SJCRH30 (cell line): ENCODE results near the gene IER2. TPM values are rescaled to one million over a fixed set of nuclear protein-coding genes. Genes with fewer than 3 reads are reported as not detected.

Experiments used
- DNase-seq, 2 experiments: peaks; one replicate each; pipeline ENCODE4 v3.0.0-alpha.2; 2015 to 2020
- H3K27ac ChIP-seq: fragments of 250-450 bp; sonication (Bioruptor Pico); 2 replicates; pipeline ENCODE4 v1.5.1; 2020; ENCODE audit warnings: mild to moderate bottlenecking, moderate library complexity
- H3K27me3 ChIP-seq: fragments of 250-450 bp; sonication (Bioruptor Pico); 2 replicates; pipeline ENCODE4 v1.5.1; 2020; ENCODE audit warnings: mild to moderate bottlenecking, moderate library complexity
- H3K36me3 ChIP-seq: fragments of 250-450 bp; sonication (Bioruptor Pico); 2 replicates; pipeline ENCODE4 v1.5.1; 2020; ENCODE audit warnings: mild to moderate bottlenecking, moderate library complexity
- H3K4me1 ChIP-seq: fragments of 250-450 bp; sonication (Bioruptor Pico); 2 replicates; pipeline ENCODE4 v1.5.1; 2020; ENCODE audit warnings: mild to moderate bottlenecking, moderate library complexity
- H3K4me3 ChIP-seq: fragments of 250-450 bp; sonication (Bioruptor Pico); 2 replicates; pipeline ENCODE4 v1.5.1; 2020; ENCODE audit warnings: mild to moderate bottlenecking, moderate library complexity
- H3K9me3 ChIP-seq: fragments of 250-450 bp; sonication (Bioruptor Pico); replicated peaks from 2 replicates; pipeline ENCODE4 v1.5.1; 2020; ENCODE audit warnings: mild to moderate bottlenecking, moderate library complexity
- total RNA-seq: library from RNA; depleted of rRNA; stranded (reverse); fragments of >200 nt; shearing (Covaris generic); gene quantifications from 2 replicates; pipeline ENCODE4 v1.2.3, GENCODE V29; 2014; rRNA removed

The IER2 gene
- 30.2 and 31.7 TPM in 2 replicates for total RNA-seq

GRCh38 chr19:13150187-13150930, at the start of gene IER2, which contains the start of gene STX10:
Gene IER2 (plus strand): TSS chr19:13150411. CDS start chr19:13153187, 2,776 bp downstream.
Gene STX10 (minus strand): TSS chr19:13150375. CDS start chr19:13150173, 202 bp downstream.
- H3K27me3 ChIP-seq, result no peaks in the 10 kb centered on the region
- H3K27ac ChIP-seq, result peak within 1 kb of the TSS; percentile 56
- no peaks in the 10 kb centered on the region for H3K9me3 ChIP-seq
- H3K4me3 ChIP-seq, result peak within 1 kb of the TSS; percentile 75
- peaks cover 3% of the 10 kb centered on the region; the same call in 1 of the 2 replicates for H3K4me1 ChIP-seq
- H3K36me3 ChIP-seq, result peaks cover 3% of the 10 kb centered on the region; the same call in 1 of the 2 replicates
- peak; percentile 96 for DNase-seq

GRCh38 chr19:13100841-13101589, 49.2 kb upstream of the IER2 start:
- no peak overlapping the region for H3K27ac ChIP-seq
- no peaks in the 10 kb centered on the region for H3K27me3 ChIP-seq
- no peaks in the 10 kb centered on the region for H3K4me1 ChIP-seq
- peak in 1 of 2 experiments; percentile 44 for DNase-seq
- no peaks in the 10 kb centered on the region for H3K36me3 ChIP-seq
- no peaks in the 10 kb centered on the region for H3K9me3 ChIP-seq
- H3K4me3 ChIP-seq, result no peak overlapping the region

- Histone ChIP-seq H3K27me3 (no peaks in the 10 kb centered on the region), H3K4me3 (no peak overlapping the region), H3K4me1 (no peaks in the 10 kb centered on the region), H3K36me3 (no peaks in the 10 kb centered on the region), H3K27ac (no peak overlapping the region), H3K9me3 (no peaks in the 10 kb centered on the region)
- DNase-seq, result no peak
Observed at GRCh38 chr19:13101590-13102415, 48.4 kb upstream of the IER2 start.

GRCh38 chr19:13102416-13102665, 47.9 kb upstream of the IER2 start:
- no peaks in the 10 kb centered on the region for H3K27me3 ChIP-seq
- DNase-seq, result no peak
- no peaks in the 10 kb centered on the region for H3K9me3 ChIP-seq
- no peak overlapping the region for H3K4me3 ChIP-seq
- H3K4me1 ChIP-seq, result no peaks in the 10 kb centered on the region
- no peak overlapping the region for H3K27ac ChIP-seq
- H3K36me3 ChIP-seq, result peaks cover 4% of the 10 kb centered on the region; the same call in 1 of the 2 replicates

GRCh38 chr19:13102666-13103580, 47.3 kb upstream of the IER2 start, which contains the start of gene LYL1:
Gene LYL1 (minus strand): TSS chr19:13102858. CDS start chr19:13101171, 1,687 bp downstream.
- Histone ChIP-seq H3K9me3 (no peaks in the 10 kb centered on the region), H3K36me3 (peaks cover 8% of the 10 kb centered on the region), H3K27me3 (no peaks in the 10 kb centered on the region), H3K4me3 (no peak within 1 kb of the TSS), H3K27ac (no peak within 1 kb of the TSS), H3K4me1 (no peaks in the 10 kb centered on the region)
- DNase-seq, result no peak

GRCh38 chr19:13103581-13104359, 46.4 kb upstream of the IER2 start:
- H3K27ac ChIP-seq, result no peak overlapping the region

GRCh38 chr19:13104360-13104847, 45.8 kb upstream of the IER2 start:
- Histone ChIP-seq H3K9me3 (no peaks in the 10 kb centered on the region), H3K36me3 (peaks cover 21% of the 10 kb centered on the region), H3K27me3 (no peaks in the 10 kb centered on the region), H3K27ac (no peak overlapping the region), H3K4me3 (no peak overlapping the region), H3K4me1 (no peaks in the 10 kb centered on the region)
- DNase-seq, result no peak

More at GRCh38 chr19:13103581-13104359, 46.4 kb upstream of the IER2 start:
- no peak for DNase-seq
- no peaks in the 10 kb centered on the region for H3K27me3 ChIP-seq
- H3K36me3 ChIP-seq, result peaks cover 15% of the 10 kb centered on the region
- no peaks in the 10 kb centered on the region for H3K4me1 ChIP-seq
- H3K4me3 ChIP-seq, result no peak overlapping the region
- H3K9me3 ChIP-seq, result no peaks in the 10 kb centered on the region

- Histone ChIP-seq H3K4me1 (no peaks in the 10 kb centered on the region), H3K4me3 (no peak overlapping the region), H3K27me3 (no peaks in the 10 kb centered on the region), H3K9me3 (no peaks in the 10 kb centered on the region), H3K36me3 (peaks cover 25% of the 10 kb centered on the region), H3K27ac (no peak overlapping the region)
- no peak for DNase-seq
Observed at GRCh38 chr19:13104848-13105711, 45.1 kb upstream of the IER2 start.

GRCh38 chr19:13109361-13110098, 40.7 kb upstream of the IER2 start:
- H3K27me3 ChIP-seq, result no peaks in the 10 kb centered on the region
- no peak overlapping the region for H3K27ac ChIP-seq
- H3K36me3 ChIP-seq, result peaks cover 50% of the 10 kb centered on the region

GRCh38 chr19:13110099-13110610, 40.1 kb upstream of the IER2 start:
- no peaks in the 10 kb centered on the region for H3K9me3 ChIP-seq
- no peaks in the 10 kb centered on the region for H3K27me3 ChIP-seq
- DNase-seq, result no peak
- H3K4me1 ChIP-seq, result no peaks in the 10 kb centered on the region
- H3K36me3 ChIP-seq, result peaks cover 55% of the 10 kb centered on the region
- no peak overlapping the region for H3K27ac ChIP-seq
- no peak overlapping the region for H3K4me3 ChIP-seq

More at GRCh38 chr19:13109361-13110098, 40.7 kb upstream of the IER2 start:
- Histone ChIP-seq H3K4me1 (no peaks in the 10 kb centered on the region), H3K9me3 (no peaks in the 10 kb centered on the region), H3K4me3 (no peak overlapping the region)
- no peak for DNase-seq

GRCh38 chr19:13112555-13112954, 37.7 kb upstream of the IER2 start:
- DNase-seq, result no peak
- H3K4me3 ChIP-seq, result no peak overlapping the region
- H3K27ac ChIP-seq, result no peak overlapping the region
- H3K27me3 ChIP-seq, result no peaks in the 10 kb centered on the region
- no peaks in the 10 kb centered on the region; the same call in 1 of the 2 replicates for H3K4me1 ChIP-seq
- H3K9me3 ChIP-seq, result no peaks in the 10 kb centered on the region
- peaks cover 48% of the 10 kb centered on the region for H3K36me3 ChIP-seq

GRCh38 chr19:13115936-13116281, 34.3 kb upstream of the IER2 start:
- peak overlapping the region; percentile 83 for H3K4me3 ChIP-seq
- peaks cover 29% of the 10 kb centered on the region for H3K36me3 ChIP-seq
- H3K27ac ChIP-seq, result peak overlapping the region; percentile 95
- H3K27me3 ChIP-seq, result no peaks in the 10 kb centered on the region
- no peaks in the 10 kb centered on the region for H3K9me3 ChIP-seq
- H3K4me1 ChIP-seq, result no peaks in the 10 kb centered on the region; the same call in 1 of the 2 replicates
- DNase-seq, result no peak
